H1 (cell line): ENCODE data around the gene KNCN. TPM values are rescaled to one million over a fixed set of nuclear protein-coding genes. Genes with fewer than 3 reads are reported as not detected.

Experiments
- CTCF ChIA-PET: fragments of 300-600 bp; sonication (Branson Sonifier 250); formaldehyde crosslinking; loops from one replicate; lab custom pipeline; 2021; ENCODE audit not compliant: partially characterized antibody; lab: Charles Lee
- POLR2A ChIA-PET: fragments of 300-600 bp; sonication (Branson Sonifier 250); formaldehyde crosslinking; loops from one replicate; lab custom pipeline; 2021; ENCODE audit warnings: inconsistent platforms; ENCODE audit not compliant: partially characterized antibody; lab: Charles Lee
- DNase-seq, 2 experiments: peaks; one replicate each; pipeline versions ENCODE4 v3.0.0 to v3.0.0-alpha.2; 2010 to 2022; ENCODE audit warnings: low spot score in 2 of 2, low read depth in 1 of 2, mixed read lengths in 1 of 2
- FAIRE-seq: peaks from 2 replicates; lab custom pipeline; 2011; peaks lifted over from hg19 to GRCh38; lab: Jason Lieb, UNC
- H2AFZ ChIP-seq: 2 replicates; pipeline ENCODE4 v1.8.1; 2012; ENCODE audit warnings: low read length, inconsistent platforms
- H2AK5ac ChIP-seq: 2 replicates; pipeline ENCODE4 v1.6.1; 2013; ENCODE audit warnings: low read depth, low read length
- H2BK120ac ChIP-seq: replicated peaks from 2 replicates; pipeline ENCODE3; 2013; ENCODE audit warnings: low read depth, low read length, inconsistent platforms
- H2BK12ac ChIP-seq: 2 replicates; pipeline ENCODE4 v1.6.1; 2013; ENCODE audit warnings: low read depth, low read length
- H2BK15ac ChIP-seq: 2 replicates; pipeline ENCODE4 v1.6.1; 2013; ENCODE audit warnings: low read length
- H2BK20ac ChIP-seq: 2 replicates; pipeline ENCODE4 v1.6.1; 2013; ENCODE audit warnings: low read length
- H2BK5ac ChIP-seq: 2 replicates; pipeline ENCODE4 v1.6.1; 2013; ENCODE audit warnings: low read depth, low read length
- H3K14ac ChIP-seq: 2 replicates; pipeline ENCODE4 v1.6.1; 2013; ENCODE audit warnings: inconsistent platforms; ENCODE audit not compliant: insufficient read length
- H3K18ac ChIP-seq: 2 replicates; pipeline ENCODE4 v1.6.1; 2013; ENCODE audit warnings: low read length; ENCODE audit errors: extremely low read depth
- H3K23ac ChIP-seq: 2 replicates; pipeline ENCODE4 v1.6.1; 2013; ENCODE audit warnings: inconsistent platforms; ENCODE audit not compliant: insufficient read length
- H3K23me2 ChIP-seq: 2 replicates; pipeline ENCODE4 v1.6.1; 2013; ENCODE audit warnings: low read depth, low read length
- H3K27ac ChIP-seq: 2 replicates; pipeline ENCODE4 v1.6.1; 2011; ENCODE audit warnings: low read depth, low read length, inconsistent platforms
- H3K27me3 ChIP-seq, 4 experiments: replicated peaks in 1 of 4; 1 replicate in 1 of 4; 2 replicates in 3 of 4; pipeline versions ENCODE4 v1.6.1 to v1.8.1; 2011 to 2013; ENCODE audit warnings: low read length in 3 of 4, mild to moderate bottlenecking in 3 of 4, inconsistent platforms in 2 of 4, mixed read lengths in 2 of 4, moderate library complexity in 1 of 4; ENCODE audit not compliant: control insufficient read depth in 3 of 4, insufficient read depth in 3 of 4; ENCODE audit errors: extremely low read depth in 1 of 4
- H3K36me3 ChIP-seq, 4 experiments: 2 replicates each; pipeline versions ENCODE4 v1.6.1 to v1.8.1; 2011 to 2013; ENCODE audit warnings: mild to moderate bottlenecking in 4 of 4, low read length in 3 of 4, moderate library complexity in 2 of 4, control low read depth in 1 of 4, inconsistent platforms in 1 of 4; ENCODE audit not compliant: insufficient read depth in 4 of 4, control insufficient read depth in 2 of 4
- H3K4ac ChIP-seq: replicated peaks from 2 replicates; pipeline ENCODE3; 2013; ENCODE audit warnings: low read length, low read depth, mixed read lengths, inconsistent platforms; ENCODE audit not compliant: insufficient read length
- H3K4me1 ChIP-seq, 4 experiments: replicated peaks in 1 of 4; 1 replicate in 1 of 4; 2 replicates in 3 of 4; pipeline versions ENCODE4 v1.6.1 to v1.8.1; 2011 to 2013; ENCODE audit warnings: low read length in 3 of 4, inconsistent platforms in 2 of 4, mixed read lengths in 1 of 4; ENCODE audit not compliant: insufficient read depth in 4 of 4, control insufficient read depth in 3 of 4
- H3K4me2 ChIP-seq, 2 experiments: 2 replicates each; pipeline versions ENCODE4 v1.6.1 to v1.8.1; 2011 to 2013; ENCODE audit warnings: low read depth in 2 of 2, low read length in 2 of 2, control low read depth in 1 of 2, inconsistent platforms in 1 of 2, mild to moderate bottlenecking in 1 of 2; ENCODE audit not compliant: insufficient read depth in 1 of 2
- H3K4me3 ChIP-seq, 4 experiments: fragments of 200-600, 300-600 bp in 1 of 4; sonication (generic), shearing (Covaris generic), sonication (Bioruptor Twin) in 1 of 4; 2 replicates each; pipeline versions ENCODE4 v1.5.1 to v1.8.1; 2011 to 2016; ENCODE audit warnings: low read length in 4 of 4, low read depth in 3 of 4, control low read depth in 2 of 4, inconsistent platforms in 2 of 4, mild to moderate bottlenecking in 2 of 4, mixed read lengths in 1 of 4, moderate library complexity in 1 of 4; ENCODE audit not compliant: insufficient read depth in 2 of 4; ENCODE audit errors: extremely low read depth in 1 of 4
- H3K56ac ChIP-seq: replicated peaks from 2 replicates; pipeline ENCODE3; 2013; ENCODE audit warnings: low read depth, mild to moderate bottlenecking, mixed read lengths, low read length, inconsistent platforms; ENCODE audit not compliant: insufficient read length
- H3K79me1 ChIP-seq: 2 replicates; pipeline ENCODE4 v1.6.1; 2013; ENCODE audit warnings: low read depth, low read length, control low read depth
- H3K79me2 ChIP-seq, 2 experiments: 2 replicates each; pipeline versions ENCODE4 v1.6.1 to v1.8.1; 2012 to 2013; ENCODE audit warnings: low read length in 2 of 2, mild to moderate bottlenecking in 2 of 2, inconsistent platforms in 1 of 2; ENCODE audit not compliant: insufficient read depth in 2 of 2, control insufficient read depth in 1 of 2
- H3K9ac ChIP-seq, 4 experiments: replicated peaks in 1 of 4; 1 replicate in 1 of 4; 2 replicates in 3 of 4; pipeline versions ENCODE4 v1.6.1 to v1.8.1; 2011 to 2013; ENCODE audit warnings: low read depth in 3 of 4, low read length in 3 of 4, control low read depth in 2 of 4, mild to moderate bottlenecking in 2 of 4, moderate library complexity in 2 of 4, inconsistent platforms in 1 of 4; ENCODE audit errors: extremely low read depth in 1 of 4
- H3K9me3 ChIP-seq, 2 experiments: 2 replicates each; pipeline versions ENCODE4 v1.6.1 to v1.8.1; 2012 to 2013; ENCODE audit warnings: mild to moderate bottlenecking in 2 of 2, moderate library complexity in 2 of 2, control low read depth in 1 of 2, inconsistent platforms in 1 of 2, low read depth in 1 of 2, low read length in 1 of 2, mixed read lengths in 1 of 2; ENCODE audit not compliant: insufficient read depth in 2 of 2
- H4K20me1 ChIP-seq, 2 experiments: replicated peaks in 1 of 2; 2 replicates each; pipeline versions ENCODE3 to v1.8.1; 2011 to 2013; ENCODE audit warnings: inconsistent platforms in 2 of 2, low read length in 2 of 2, mild to moderate bottlenecking in 1 of 2; ENCODE audit not compliant: insufficient read depth in 2 of 2, control insufficient read depth in 1 of 2
- H4K5ac ChIP-seq: 2 replicates; pipeline ENCODE4 v1.6.1; 2013; ENCODE audit warnings: low read length, low read depth, mixed read lengths, inconsistent platforms; ENCODE audit not compliant: insufficient read length
- H4K8ac ChIP-seq: 2 replicates; pipeline ENCODE4 v1.8.0; 2013; ENCODE audit warnings: mild to moderate bottlenecking, moderate library complexity, low read length, inconsistent platforms; ENCODE audit not compliant: insufficient read depth; ENCODE audit errors: extremely low read depth
- H4K91ac ChIP-seq: replicated peaks from 2 replicates; pipeline ENCODE3; 2013; ENCODE audit warnings: low read length, mixed read lengths, inconsistent platforms; ENCODE audit not compliant: insufficient read length
- CTBP2 ChIP-seq: IDR thresholded peaks from 2 replicates; pipeline ENCODE4 v1.7.0; 2011; ENCODE audit warnings: borderline replicate concordance, mild to moderate bottlenecking, moderate library complexity, mixed read lengths, low read length; ENCODE audit not compliant: insufficient read depth, insufficient read length
- WGBS, 2 experiments: shearing (Covaris generic) in 1 of 2; methylation state at CpG; one replicate each; pipeline versions ENCODE4 v1.1.6 to v1.1.7; 2013 to 2015; ENCODE audit warnings: low lambda C conversion rate in 2 of 2, mixed read lengths in 2 of 2, inconsistent platforms in 1 of 2, low coverage in 1 of 2, missing lambda C conversion rate in 1 of 2; ENCODE audit not compliant: insufficient replicate concordance in 2 of 2, insufficient coverage in 1 of 2, insufficient read length in 1 of 2; ENCODE audit errors: extremely low coverage in 1 of 2, missing lambda C conversion rate in 1 of 2; 5-methylcytosine and 5-hydroxymethylcytosine counted together
- polyA plus RNA-seq, 7 experiments: library from polyadenylated mRNA; depleted of rRNA in 3 of 7; stranded (reverse) in 5 of 7; unstranded in 2 of 7; fragments of >200 nt in 5 of 7; fragments of 200-250 nt in 2 of 7; gene quantifications; 1 replicate in 5 of 7; 2 replicates in 1 of 7; 4 replicates in 1 of 7; pipeline versions ENCODE4 v1.2.1 to v1.2.3, GENCODE V29; 2011 to 2013; ENCODE audit warnings: missing spikeins in 2 of 7, mixed read lengths in 2 of 7
- total RNA-seq: library from RNA; stranded (reverse); fragmentation: NEBNext Ultra II Directional; extraction: Animal tissue kit (Norgen Biotek cat#: 25700); gene quantifications from 2 replicates; pipeline ENCODE4 v1.2.1, GENCODE V29; 2021

KNCN gene
- total and polyA plus RNA-seq, 2 of the 8 experiments (the other 6 are each of a cell fraction or from before 2014, with no cell fraction given): not detected

DNA sequence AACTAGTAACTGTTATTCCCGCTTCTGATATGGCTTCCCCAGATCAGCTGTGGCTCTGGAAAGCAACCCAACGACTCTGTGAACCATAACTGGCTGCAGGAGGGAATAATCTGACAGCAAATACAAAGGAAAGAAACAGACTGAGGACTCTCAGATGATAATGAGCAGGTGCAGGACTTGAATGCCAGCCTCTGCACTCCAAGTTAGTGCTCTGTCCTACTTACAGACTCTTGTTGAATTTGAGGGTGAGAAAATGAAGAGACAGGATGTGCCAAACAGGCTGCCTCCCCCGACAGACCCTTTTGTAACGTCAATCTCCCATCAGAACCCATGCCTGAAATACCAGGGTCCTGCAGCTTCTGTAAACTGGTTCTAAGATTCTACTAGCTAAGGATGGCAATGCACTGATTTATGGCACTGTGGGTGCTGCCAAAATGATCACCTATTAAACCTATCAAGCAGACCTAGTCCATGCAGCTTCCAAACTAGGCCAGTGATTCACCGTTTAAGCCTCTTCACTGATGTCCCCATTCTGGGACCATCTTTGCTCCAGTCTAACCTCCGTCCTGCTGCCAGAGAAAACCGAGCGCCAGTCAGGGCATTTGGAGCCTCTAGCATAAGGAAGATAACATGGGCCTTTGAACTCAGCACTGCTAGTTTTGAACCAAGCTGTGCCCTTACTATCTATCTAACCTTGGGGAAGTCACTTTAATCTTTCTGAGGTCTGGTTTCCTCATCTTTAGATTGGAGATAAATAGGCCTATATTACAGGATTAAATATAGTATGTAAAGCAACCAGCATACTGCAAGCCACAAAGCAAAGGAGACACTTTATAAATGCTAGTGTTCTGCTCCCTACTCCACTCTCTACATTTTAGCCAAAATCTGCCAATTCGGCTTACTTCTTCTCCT lies 47.9 kb upstream of the KNCN start:
- Histone ChIP-seq H2AFZ (no peak overlapping the region), H3K79me1 (peaks cover 3% of the 10 kb centered on the region; the same call in 1 of the 2 replicates)
- no peak for TF ChIP-seq CTBP2
- TF ChIP-seq, all 59 proteins: peak for 0
- peaks cover 6% of the 10 kb centered on the region; the same call in 1 of the 2 replicates for H3K23me2 ChIP-seq
- no peak overlapping the region for H4K91ac ChIP-seq
- H3K27ac ChIP-seq: no peak overlapping the region
- H3K56ac ChIP-seq: no peak overlapping the region
- no peak overlapping the region for H2BK15ac ChIP-seq
- H2AK5ac ChIP-seq: no peak overlapping the region
- FAIRE-seq (no peak), DNase-seq (no peak)
- no peak overlapping the region for H2BK20ac ChIP-seq
- H2BK120ac ChIP-seq: no peak overlapping the region
- H4K5ac ChIP-seq: no peak overlapping the region
- no peak overlapping the region for H3K14ac ChIP-seq
- no peak overlapping the region for H3K23ac ChIP-seq
- POLR2A ChIA-PET: interaction anchor here (1.3 kb wide), 2 partner anchors 14 to 68 kb away, joined by 3 read pairs; no protein-coding TSS in a partner anchor
- CTCF ChIA-PET: interaction anchor here (1.0 to 10.7 kb wide), 6 partner anchors 17 to 157 kb away, joined by 3 to 126 read pairs (median 4); partner anchors contain the start of gene MOB3C
- no peaks in the 10 kb centered on the region for H3K9me3 ChIP-seq
- H4K20me1 ChIP-seq: peaks cover 0 to 3% of the 10 kb centered on the region in 2 experiments
- no peak overlapping the region for H3K4me2 ChIP-seq
- no peaks in the 10 kb centered on the region for H3K36me3 ChIP-seq
- no peak overlapping the region; the same call in 1 of the 2 replicates for H2BK5ac ChIP-seq
- H3K27me3 ChIP-seq: 0 out of 7 replicates have a peak, but pooled peaks cover 0 to 2% (median 0%) of the 10 kb centered on the region in 4 experiments
- 82 to 100% methylated on average over 1 to 9 of the region's 9 CpGs for WGBS, 2 experiments
- H3K9ac ChIP-seq: no peak overlapping the region; a peak in 1 of 7 replicates
- H2BK12ac ChIP-seq: no peak overlapping the region
- no peak overlapping the region for H3K18ac ChIP-seq
- peaks cover 0 to 5% (median 3%) of the 10 kb centered on the region in 4 experiments; a peak in 3 of 7 replicates for H3K4me1 ChIP-seq
- no peaks in the 10 kb centered on the region for H3K79me2 ChIP-seq
- H4K8ac ChIP-seq: no peak overlapping the region; the same call in 1 of the 2 replicates
- no peak overlapping the region for H3K4me3 ChIP-seq
- no peak overlapping the region for H3K4ac ChIP-seq
